LNCAP (cell line): Measurements from ENCODE around the gene GBX1.

Experiments
- CTCF ChIP-seq: fragments of 450-650 bp; IDR thresholded peaks from 2 replicates; pipeline ENCODE4 v1.5.1; 2017; ENCODE audit warnings: mild to moderate bottlenecking

GBX1 gene

GRCh38 chr7:151175047-151175792 is 7.7 kb upstream of the GBX1 start:
- no peak for TF ChIP-seq CTCF

GRCh38 chr7:151174246-151175046 is 7.0 kb upstream of the GBX1 start:
- TF ChIP-seq CTCF: no peak

GRCh38 chr7:151173386-151174245 is 6.1 kb upstream of the GBX1 start:
- no peak for TF ChIP-seq CTCF

- peak; percentile 100 for TF ChIP-seq CTCF
Observed at GRCh38 chr7:151172273-151173141, 5.0 kb upstream of the GBX1 start.

- no peak for TF ChIP-seq CTCF
Observed at GRCh38 chr7:151168787-151169162, 1.3 kb upstream of the GBX1 start.

- TF ChIP-seq CTCF: peak; percentile 62
Observed at GRCh38 chr7:151168003-151168786, 701 bp upstream of the GBX1 start.
